HG02678 (cell line): ENCODE data around the gene SCAF8.

Experiments used
- ATAC-seq: cut with Tn5 transposase; IDR thresholded peaks from one replicate; pipeline ENCODE4 v1.9.1; 2021; ENCODE audit warnings: mild to moderate bottlenecking, moderate library complexity; ENCODE audit not compliant: unreplicated experiment

SCAF8 gene

DNA sequence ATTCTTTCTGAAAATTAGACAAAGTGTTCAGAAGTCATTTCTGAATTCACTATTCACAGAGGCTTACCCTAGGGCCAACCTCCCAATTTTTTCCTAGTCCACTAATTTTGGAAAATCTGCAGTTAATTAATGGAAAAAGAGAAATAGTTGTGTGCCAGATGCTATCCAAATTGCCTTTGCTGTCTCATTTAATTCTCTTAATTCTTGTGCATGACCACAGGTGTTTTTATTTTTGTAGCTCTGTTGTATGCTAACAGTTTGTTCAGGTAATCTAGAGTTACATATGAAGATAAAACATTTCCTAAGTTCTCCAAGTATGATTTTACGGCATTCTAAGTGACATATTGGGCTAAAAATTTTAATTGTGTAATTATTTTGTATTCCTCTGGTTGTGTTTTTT, 96.8 kb downstream of the SCAF8 start:
- ATAC-seq = no peak

DNA sequence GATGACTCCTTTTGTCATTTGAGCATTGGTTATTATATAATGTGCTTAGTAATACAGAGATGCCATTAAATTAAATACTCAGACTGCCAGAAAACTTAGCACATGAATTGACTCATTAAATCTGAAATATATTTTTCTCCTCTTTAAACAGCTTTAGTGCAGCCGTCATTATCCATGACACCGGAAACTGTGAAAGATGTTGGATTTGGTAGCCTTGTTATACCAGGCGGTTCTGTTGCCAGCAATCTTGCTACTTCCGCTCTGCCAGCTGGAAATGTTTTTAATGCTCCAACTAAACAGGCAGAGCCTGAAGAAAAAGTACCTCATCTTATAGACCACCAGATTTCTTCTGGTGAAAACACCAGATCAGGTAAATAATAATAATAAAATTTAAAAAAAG, 97.6 kb downstream of the SCAF8 start:
- no peak for ATAC-seq

DNA sequence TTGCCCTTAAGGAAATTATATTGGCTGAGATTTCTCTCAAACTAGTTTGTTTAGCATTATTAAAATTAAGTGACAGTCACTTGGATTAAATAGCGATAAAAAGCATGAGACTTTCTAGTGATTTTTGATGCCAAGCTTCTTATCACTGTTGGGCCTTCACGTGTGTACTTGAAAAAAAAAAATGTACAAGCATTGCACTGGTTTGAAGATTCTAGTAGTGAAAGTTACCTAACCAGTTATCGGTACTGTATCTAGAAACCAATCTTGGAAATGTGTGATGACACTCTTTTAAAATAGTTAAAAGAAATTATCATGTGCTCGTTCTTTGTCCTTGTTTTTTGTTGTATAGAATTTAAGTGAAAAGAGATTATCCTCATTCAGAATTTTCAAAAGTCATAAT, 102.1 kb downstream of the SCAF8 start:
- ATAC-seq = no peak

DNA sequence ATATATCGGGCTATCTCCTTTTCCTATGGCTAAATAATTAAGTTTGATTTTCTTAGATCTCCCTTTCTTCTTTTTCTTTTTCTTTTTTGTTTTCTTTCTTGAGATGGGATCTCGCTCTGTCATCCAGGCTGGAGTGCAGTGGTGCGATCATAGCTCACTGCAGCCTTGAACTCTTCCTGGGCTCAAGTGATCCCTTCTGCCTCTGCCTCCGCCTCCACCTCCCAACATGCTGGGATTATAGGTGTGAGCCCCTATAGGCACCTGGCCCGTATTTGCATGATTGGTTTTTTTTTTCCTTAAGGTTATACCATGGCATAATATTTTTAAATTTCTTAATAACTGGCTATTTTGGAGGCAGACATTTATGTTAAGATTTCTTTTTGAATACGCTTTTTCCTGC, 106.3 kb downstream of the SCAF8 start:
- no peak for ATAC-seq

DNA sequence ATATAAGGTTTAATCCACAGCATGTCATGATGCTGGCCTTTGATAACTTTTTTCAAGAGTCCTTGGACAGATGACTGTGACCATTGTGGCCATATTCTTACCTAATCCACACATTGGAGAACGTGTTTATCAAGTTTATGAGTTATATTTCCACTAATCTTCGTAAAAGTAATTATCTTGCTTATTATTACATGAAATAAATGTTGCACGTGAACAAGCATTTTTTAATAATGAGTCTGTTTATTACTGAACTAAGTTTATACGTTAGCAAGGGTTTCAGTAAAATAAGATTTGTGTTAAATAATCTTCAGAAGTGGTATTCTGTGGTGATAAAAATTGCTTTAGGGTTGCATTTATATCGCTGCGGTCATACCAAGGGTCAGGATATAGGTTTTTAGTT, 107.1 kb downstream of the SCAF8 start:
- no peak for ATAC-seq

DNA sequence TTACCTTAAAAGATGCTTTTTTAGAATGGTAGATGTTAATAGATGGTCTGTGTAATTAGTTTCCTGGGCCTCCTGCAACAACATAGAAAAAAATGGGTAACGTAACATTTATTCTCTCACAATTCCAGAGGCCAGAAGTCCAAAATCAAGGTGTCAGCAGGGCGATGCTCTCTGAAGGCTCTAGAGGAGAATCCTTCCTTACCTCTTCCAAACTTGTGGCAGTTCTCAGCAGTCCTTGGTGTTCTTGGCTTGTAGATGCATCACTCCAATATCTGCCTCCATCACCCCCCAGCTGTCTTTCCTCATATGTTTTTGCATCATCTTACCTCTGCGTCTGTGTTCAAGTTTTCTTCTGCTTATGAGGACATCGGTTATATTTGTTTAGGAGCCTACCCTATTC, 107.9 kb downstream of the SCAF8 start:
- ATAC-seq = no peak

DNA sequence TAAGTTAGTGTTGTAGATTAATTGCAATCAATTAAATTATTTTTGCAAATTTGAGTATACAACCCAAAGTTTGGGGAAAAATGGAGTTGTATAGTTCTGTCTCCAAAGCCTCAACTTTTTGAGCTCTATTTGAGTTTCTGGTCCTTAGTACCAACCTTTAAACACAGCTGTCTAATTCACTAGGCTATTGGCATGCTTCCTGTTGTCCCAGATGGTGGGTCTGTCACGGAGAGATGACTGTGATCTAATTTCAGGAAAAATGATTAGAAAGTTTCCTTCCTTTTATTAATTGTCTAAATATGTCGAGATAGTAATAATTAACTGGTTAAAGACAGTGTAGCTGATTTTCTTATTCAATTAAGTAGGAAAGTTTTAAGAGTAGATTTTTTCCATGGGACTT, 109.6 kb downstream of the SCAF8 start:
- ATAC-seq = no peak

DNA sequence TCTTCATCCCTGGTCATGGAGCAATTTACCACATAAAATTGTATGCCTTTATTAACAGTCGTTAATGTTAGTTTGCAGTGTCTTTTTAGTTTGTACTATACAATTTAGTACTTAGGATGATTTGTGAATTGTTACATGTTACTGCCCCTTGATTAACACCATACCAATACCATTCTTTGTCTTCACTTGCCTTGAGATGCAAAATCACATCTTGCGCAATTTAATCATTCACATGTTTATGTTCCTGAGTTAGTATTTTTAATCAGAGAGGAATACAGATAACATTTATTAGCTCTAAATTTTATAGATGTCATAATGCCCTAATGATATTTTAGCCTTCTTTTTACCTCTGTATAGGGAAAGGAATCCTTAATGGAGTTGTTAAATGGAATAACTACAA, 114.1 kb downstream of the SCAF8 start:
- ATAC-seq = no peak

DNA sequence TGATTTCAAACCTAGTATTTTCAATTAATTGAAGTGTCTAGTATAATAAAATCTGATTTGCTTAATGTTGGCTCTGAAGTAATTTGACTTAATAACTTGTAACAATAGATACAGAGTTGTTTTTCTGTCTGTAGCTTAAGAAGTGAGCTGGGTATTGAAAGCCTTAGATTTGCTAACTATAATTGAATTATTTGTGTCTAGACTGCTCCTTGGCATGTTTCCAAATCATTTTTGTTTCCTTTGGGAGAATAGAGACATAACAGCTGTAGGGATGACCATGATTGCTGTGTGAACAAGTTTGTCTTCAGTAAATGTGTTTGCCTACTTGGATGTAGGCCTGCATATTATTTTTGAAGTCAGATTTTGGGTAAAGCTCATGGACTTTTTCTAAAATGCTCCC, 115.4 kb downstream of the SCAF8 start:
- ATAC-seq = no peak

DNA sequence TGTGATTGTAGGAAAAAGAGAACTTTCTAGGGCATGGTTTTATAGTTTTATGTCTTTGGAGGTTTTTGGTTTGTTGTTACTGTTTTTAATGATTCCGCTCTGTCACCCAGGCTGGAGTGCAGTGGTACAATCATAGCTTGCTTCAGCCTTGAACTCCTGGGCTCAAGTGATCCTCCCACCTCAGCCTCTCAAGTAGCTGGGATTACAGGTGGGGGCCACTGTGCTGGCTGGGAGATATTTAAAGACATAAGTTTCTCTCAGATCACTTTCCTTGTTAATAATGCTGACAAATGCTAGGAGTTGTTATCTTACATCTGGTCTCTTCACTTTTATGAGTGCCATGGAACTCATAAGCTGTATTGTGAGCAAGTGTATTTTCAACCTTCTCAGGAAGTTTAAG, 116.3 kb downstream of the SCAF8 start:
- ATAC-seq = no peak

DNA sequence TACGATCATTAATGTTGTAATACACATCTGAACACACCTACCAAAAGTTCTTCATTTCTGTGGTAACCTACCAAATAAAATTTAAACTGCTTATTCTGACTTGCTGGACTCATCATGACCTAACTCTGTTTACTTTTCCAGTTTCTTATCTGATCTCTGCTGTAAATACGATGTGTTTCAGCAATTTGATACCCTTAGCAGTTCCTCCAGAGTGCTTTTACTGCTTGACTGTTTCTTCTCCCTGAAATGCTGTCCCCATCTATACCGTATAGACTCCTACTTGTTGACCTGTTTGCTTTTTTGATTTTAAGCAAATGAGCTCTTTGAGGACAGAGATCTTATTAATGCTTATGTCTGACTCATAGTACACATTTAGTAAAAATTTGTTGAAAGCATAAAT, 119.5 kb downstream of the SCAF8 start:
- ATAC-seq = no peak

DNA sequence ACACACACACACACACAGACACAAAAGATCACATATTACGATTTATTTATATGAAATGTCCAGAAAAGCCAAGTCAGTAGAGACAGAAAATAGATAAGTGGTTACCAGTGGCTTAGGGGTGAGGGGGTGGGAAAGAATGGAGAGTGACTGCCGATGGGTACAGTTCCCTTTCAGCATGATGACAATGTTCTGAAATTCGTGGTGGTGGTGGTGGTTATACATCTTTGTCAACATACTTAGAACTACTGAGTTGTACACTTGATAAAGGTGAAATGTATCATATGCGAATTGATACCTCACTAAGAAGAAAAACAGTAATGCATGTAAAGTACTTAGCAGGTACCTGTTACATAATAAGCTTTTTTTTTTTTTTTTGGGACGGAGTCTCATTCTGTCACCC, 124.3 kb downstream of the SCAF8 start:
- no peak for ATAC-seq

DNA sequence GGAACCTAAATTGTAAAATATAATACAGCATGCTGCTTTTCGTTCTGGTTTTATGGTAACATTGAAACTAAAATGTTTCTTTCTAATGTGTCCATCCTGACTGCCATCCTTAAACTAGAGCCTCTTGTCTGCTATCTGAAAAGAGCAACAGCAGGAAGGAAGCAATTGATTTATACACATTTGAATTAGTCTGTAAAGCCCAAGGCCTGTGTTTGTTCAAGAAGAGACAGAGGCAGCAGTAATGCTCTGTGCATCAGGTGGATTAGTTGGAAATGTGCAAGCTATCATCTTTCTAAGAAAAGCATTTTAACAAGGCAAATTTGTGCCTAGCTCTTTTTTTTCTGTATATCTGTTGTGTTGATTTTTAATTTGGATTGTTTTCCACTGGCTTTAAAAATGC, 128.6 kb downstream of the SCAF8 start:
- ATAC-seq = no peak

DNA sequence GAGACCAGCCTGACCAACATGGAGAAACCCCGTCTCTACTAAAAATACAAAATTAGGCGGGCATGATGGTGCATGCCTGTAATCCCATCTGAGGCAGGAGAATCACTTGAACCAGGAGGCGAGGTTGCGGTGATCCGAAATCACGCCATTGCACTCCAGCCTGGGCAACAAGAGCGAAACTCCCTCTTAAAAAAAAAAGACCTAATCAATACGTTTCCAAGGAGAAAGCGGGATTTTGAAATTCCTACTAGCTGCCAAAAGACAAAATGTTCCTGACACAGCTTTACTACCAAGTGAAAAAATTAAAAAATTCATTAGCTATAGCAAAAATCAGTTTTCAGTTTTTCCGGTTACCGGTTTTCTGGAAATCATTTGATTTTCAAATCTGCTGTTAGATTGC, 129.3 kb downstream of the SCAF8 start:
- ATAC-seq = no peak

DNA sequence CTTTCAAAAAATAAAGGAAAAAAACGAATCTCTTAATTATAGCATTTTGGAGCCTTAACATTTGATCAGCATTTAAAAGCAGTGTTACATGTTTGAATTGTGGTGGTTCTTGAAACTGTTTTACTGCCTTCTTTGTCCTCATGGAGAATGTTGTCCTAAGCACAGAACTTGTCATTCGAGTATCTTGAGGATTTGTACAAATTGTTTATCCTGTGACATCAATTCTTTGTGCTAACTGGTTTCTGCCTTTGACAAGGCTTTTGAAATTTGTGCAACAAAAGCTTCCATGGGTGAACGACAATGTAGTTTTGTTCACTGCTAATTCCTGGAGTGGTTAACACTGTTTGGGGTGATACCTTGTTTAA, 130.8 kb downstream of the SCAF8 start:
- no peak for ATAC-seq

DNA sequence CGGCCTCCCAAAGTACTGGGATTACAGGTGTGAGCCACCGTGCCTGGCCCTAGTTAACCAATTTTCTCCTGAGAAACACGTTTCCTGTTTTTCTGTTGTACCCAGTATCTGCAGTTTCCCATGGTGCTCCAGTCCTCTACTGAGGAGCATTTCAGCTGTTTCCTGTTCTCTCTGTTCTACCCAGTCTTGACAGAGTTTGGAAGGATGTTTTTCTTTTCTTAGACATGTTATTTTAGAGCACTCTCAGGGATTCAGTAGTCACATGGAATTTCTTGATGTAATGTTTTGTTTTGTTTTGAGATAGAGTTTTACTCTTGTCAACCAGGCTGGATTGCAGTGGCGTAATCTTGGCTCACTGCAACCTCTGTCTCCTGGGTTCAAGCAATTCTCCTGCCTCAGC, 132.1 kb downstream of the SCAF8 start:
- no peak for ATAC-seq

DNA sequence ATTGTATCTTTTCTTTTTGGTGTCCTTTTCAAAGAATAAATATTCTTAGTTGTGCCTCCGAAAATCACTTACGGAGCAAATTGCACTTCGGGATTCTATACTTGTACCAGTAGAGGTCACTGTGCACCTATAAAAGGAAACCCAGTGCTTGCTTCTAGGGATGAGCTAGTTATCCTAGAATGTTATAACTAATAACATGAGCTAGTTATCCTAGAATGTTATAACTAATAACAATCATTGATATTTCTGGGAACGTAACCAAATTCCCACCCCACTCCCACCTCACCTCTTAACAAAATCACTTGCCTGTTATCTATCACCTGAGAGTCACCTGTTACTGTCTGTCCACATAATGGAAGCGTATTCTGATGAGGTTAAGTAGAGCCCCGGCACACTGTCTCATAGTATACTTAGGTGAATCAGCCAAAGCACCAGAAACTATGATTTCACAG, 135.0 kb downstream of the SCAF8 start:
- no peak for ATAC-seq

DNA sequence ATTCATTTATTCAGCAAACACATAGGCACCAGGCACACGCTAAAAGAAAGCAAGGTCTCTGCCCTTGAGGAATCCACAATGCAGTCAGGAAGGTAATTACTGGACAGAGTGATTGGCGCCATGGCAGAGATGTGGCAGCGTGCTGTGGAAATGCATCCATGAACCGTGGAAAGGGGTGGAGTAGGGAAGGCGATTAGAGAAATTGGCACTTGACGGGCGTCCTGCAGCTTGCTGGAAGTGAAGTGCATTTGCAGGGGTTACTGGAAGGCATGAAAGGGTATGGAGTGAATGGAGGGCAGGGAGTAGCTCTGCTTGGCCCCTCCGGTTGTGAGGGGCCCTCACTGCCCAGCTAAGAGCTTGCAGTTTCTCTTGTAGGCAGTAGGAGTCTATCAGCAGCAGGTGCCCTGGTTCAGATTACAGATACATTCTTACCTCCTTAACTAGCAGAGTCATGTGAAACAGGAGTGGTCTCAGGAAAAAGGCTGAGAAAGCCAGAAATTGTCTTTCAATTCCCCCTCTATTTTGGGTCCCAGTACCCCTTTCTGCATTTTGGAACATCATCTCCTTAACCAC, 139.4 kb downstream of the SCAF8 start:
- ATAC-seq = no peak

DNA sequence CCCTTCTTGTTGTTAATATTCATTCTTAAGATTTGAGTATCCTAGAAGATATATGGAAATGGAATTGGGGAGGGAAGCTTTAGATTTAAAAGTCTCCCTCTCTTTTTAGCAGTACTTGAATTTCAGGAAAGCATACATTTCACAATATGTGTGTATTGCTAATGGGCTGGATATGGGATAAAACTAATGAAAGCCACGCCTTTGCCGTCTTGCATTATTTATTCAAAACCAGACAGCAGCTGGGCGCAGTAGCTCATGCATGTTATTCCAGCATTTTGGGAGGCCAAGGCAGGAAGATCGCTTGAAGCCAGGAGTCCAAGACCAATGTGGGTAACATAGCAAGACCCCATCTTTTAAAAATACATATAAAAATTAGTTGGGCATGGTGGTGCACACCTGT, 140.3 kb downstream of the SCAF8 start:
- no peak for ATAC-seq

DNA sequence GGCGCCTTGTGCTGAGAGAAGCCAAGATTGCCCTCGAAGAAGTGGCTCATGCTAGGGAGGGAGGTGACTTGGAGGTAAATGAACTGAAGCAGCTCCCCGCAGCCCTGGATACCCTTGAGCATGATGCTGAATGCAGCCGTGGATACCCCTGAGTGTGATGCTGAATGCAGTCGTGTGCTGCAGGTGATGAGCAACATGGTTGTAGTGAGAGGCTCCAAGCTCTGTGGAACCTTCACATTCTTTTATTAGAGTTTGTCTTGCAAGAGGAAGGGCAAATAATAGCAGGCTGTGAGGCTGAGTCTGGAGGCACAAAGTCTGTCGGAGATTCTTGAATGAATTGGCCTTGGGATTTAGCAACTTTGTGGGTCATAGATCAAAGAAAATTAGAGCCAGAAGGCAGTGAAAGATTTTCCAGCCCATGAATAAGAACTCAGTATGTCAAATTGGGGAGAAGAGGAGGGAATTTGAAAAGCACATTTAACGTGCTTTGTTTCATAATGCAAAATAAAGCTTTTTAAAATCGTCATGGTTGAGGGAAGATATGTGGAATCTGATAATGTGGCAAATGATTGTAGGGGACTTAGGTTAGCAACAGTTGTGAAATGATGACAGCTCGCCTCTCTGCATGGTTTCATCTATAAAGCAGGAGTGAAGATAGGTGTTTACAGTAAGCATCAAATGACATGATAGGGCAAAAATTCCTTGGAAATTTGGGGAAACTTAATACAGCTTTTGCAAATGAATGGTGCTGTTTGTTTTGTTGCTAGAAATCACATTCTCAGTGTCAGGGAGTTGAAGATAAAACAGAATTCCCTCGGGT, 141.8 kb downstream of the SCAF8 start:
- ATAC-seq = no peak

DNA sequence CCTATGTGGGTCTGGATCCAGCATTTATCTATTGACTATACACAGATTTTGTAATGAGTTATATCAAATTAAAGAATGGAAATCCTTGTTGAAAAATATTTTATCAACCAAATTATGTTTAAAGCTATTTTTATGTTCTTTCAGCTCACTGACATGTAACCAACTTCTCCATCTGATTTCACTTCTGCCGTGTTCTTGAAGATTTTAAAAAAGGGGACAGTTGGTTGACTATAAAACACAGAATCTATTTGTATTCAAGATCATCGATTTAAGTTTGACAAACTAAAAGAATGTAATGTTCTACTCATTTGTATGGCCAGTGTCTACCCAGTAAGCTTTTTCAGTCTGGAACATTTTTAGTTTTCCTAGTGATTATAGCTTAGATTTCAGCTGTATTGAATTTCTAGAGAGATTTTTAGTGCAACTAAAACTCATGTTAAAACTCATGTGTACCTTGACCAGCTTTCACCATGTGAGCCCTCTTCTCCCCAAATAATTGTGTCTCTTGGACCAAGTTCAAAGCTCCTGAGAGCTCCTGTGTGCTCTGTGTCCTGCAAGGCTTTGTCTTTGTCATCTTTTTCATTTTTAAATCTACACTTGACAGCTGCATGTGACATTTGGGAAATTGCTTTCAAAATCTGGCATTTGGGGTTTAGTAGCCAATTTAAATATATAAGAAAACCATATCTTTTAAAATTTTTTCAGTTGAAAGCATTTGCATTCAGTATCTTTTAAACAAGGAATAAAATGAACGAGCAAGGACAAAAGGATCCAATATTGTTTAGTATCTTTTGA, 143.5 kb downstream of the SCAF8 start:
- ATAC-seq = no peak

DNA sequence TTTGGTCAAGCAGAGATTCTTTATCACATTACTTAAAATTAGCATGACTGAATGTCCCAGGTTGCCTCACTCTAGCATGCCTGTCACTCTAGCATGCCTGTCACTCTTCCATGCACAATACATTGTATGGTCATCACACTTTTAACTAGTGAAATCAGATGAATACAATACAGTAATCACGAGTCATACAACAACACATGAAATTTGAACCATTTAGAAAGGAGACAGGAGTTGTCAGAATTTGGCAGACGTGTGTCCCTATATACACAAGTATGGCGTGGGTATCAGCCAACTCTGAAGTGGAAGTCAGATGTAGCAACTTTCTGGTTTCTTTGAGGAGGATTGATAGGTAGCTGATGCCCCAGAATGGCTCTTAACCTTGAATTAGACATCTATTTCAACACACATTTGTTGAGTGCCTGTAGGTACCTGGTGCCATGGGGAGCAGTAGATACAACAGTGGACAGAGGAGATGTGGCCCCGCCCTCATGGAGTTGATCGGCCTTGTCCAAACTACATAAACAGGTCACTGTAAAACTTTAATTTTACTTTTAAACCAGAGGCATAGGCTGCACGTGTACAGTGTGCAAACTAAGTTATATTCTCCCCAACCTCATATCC, 145.8 kb downstream of the SCAF8 start:
- no peak for ATAC-seq
